A549 (cell line): ENCODE results near the gene CALHM1. TPM values are rescaled to one million over a fixed set of nuclear protein-coding genes. Genes with fewer than 3 reads are reported as not detected.

ENCODE experiments used
- ATAC-seq, 2 experiments: fragments of 200-7000 bp in 1 of 2; fragments of >200 bp in 1 of 2; cut with Nextera tagmentation in 1 of 2; cut with Tn5 transposase in 1 of 2; 3 replicates each; pipeline versions ENCODE4 v1.8.0 to v1.9.1; 2018 to 2020; ENCODE audit warnings: mild to moderate bottlenecking in 1 of 2, moderate library complexity in 1 of 2
- CTCF ChIA-PET: fragments of 300-600 bp; sonication (Branson Sonifier 250); formaldehyde crosslinking; extraction: SDS; loops from one replicate; lab custom pipeline; 2021; ENCODE audit warnings: antibody characterized with exemption, inconsistent platforms; lab: Yijun Ruan, JAX
- POLR2A ChIA-PET: fragments of 350-600 bp; formaldehyde crosslinking; extraction: SDS; loops from one replicate; lab custom pipeline; 2021; ENCODE audit warnings: antibody characterized with exemption, inconsistent platforms; lab: Yijun Ruan, JAX
- DNase-seq, 2 experiments: peaks; one replicate each; pipeline versions ENCODE4 v3.0.0 to v3.0.0-alpha.2; 2011 to 2016; ENCODE audit warnings: low read depth in 1 of 2, low spot score in 1 of 2
- FAIRE-seq: peaks from 2 replicates; lab custom pipeline; 2011; peaks lifted over from hg19 to GRCh38; lab: Jason Lieb, UNC
- H3K27ac ChIP-seq, 2 experiments: fragments of >200 bp; sonication (Bioruptor Twin); formaldehyde crosslinking; 3 replicates each; pipeline ENCODE4 v1.5.1; 2016 to 2017
- H3K4me1 ChIP-seq: fragments of >200 bp; sonication (Bioruptor Twin); formaldehyde crosslinking; 3 replicates; pipeline ENCODE4 v1.6.1; 2016
- H3K4me2 ChIP-seq: fragments of >200 bp; sonication (Bioruptor Twin); formaldehyde crosslinking; 3 replicates; pipeline ENCODE4 v1.6.1; 2016
- H3K4me3 ChIP-seq: fragments of >200 bp; sonication (Bioruptor Twin); formaldehyde crosslinking; 3 replicates; pipeline ENCODE4 v1.5.1; 2016
- H3K9me3 ChIP-seq: fragments of >200 bp; sonication (Bioruptor Twin); formaldehyde crosslinking; 3 replicates; pipeline ENCODE4 v1.6.1; 2016
- BHLHE40 ChIP-seq: IDR thresholded peaks from 2 replicates; pipeline ENCODE4 v1.6.1; 2012; ENCODE audit warnings: low read depth, low read length, inconsistent platforms
- CBX8 ChIP-seq: fragments of 200-600 bp; sonication (generic); IDR thresholded peaks from 2 replicates; pipeline ENCODE4 v1.6.1; 2016
- CEBPB ChIP-seq, 2 experiments: fragments of >200 bp in 1 of 2; sonication (Bioruptor Twin) in 1 of 2; formaldehyde crosslinking in 1 of 2; IDR thresholded peaks; 2 replicates each; pipeline ENCODE4 v1.6.1; 2012 to 2016
- EHF ChIP-seq: fragments of 250-450 bp; sonication (Bioruptor Pico); IDR thresholded peaks from 2 replicates; pipeline ENCODE4 v1.5.0; 2020; ENCODE audit warnings: mild to moderate bottlenecking
- EHMT2 ChIP-seq: fragments of 200-600 bp; sonication (generic); IDR thresholded peaks from 2 replicates; pipeline ENCODE4 v1.6.1; 2016; ENCODE audit warnings: antibody characterized with exemption, low read depth, mild to moderate bottlenecking, moderate library complexity
- FOSL2 ChIP-seq, 2 experiments: fragments of 450-650 bp in 1 of 2; fragments of >200 bp in 1 of 2; sonication (Bioruptor Twin) in 1 of 2; formaldehyde crosslinking; IDR thresholded peaks; 2 replicates each; pipeline versions ENCODE4 v1.5.0 to v1.6.1; 2016 to 2020; ENCODE audit warnings: mild to moderate bottlenecking in 1 of 2, moderate library complexity in 1 of 2
- HDAC2 ChIP-seq: fragments of 200-600 bp; sonication (generic); IDR thresholded peaks from 2 replicates; pipeline ENCODE4 v1.6.1; 2016
- HOXB13 ChIP-seq: fragments of 250-450 bp; sonication (Bioruptor Pico); IDR thresholded peaks from 2 replicates; pipeline ENCODE4 v1.5.0; 2020; ENCODE audit warnings: low read depth, mild to moderate bottlenecking, moderate library complexity
- JUN ChIP-seq, 2 experiments: fragments of >200 bp; sonication (Bioruptor Twin); formaldehyde crosslinking; IDR thresholded peaks; 2 replicates in 1 of 2; 3 replicates in 1 of 2; pipeline ENCODE4 v1.6.1; 2016 to 2017
- KDM1A ChIP-seq: fragments of 200-600 bp; sonication (generic); IDR thresholded peaks from 2 replicates; pipeline ENCODE4 v1.6.1; 2016; ENCODE audit warnings: low read depth, mild to moderate bottlenecking
- MYC ChIP-seq: IDR thresholded peaks from 2 replicates; pipeline ENCODE4 v1.6.1; 2012; ENCODE audit warnings: mild to moderate bottlenecking, inconsistent platforms, low read length, improper control_type of control experiment, borderline replicate concordance
- NFE2L2 ChIP-seq: fragments of 150-350 bp; conservative IDR thresholded peaks from 2 replicates; pipeline ENCODE4 v1.6.1; 2014; ENCODE audit warnings: low read length
- NR3C1 ChIP-seq: fragments of >200 bp; sonication (Bioruptor Twin); formaldehyde crosslinking; IDR thresholded peaks from 3 replicates; pipeline ENCODE4 v1.6.1; 2017
- POLR2A ChIP-seq: IDR thresholded peaks from 2 replicates; pipeline ENCODE4 v1.6.1; 2012; ENCODE audit warnings: mild to moderate bottlenecking, low read length
- POLR2AphosphoS2 ChIP-seq: conservative IDR thresholded peaks from 2 replicates; pipeline ENCODE4 v1.6.1; 2012; ENCODE audit warnings: low read length, improper control_type of control experiment, inconsistent platforms
- RCOR1 ChIP-seq: fragments of 150-350 bp; IDR thresholded peaks from 2 replicates; pipeline ENCODE4 v1.6.1; 2014; ENCODE audit warnings: antibody characterized with exemption, low read length, low read depth
- RNF2 ChIP-seq: fragments of 200-600 bp; sonication (generic); IDR thresholded peaks from 2 replicates; pipeline ENCODE4 v1.6.1; 2016; ENCODE audit warnings: low read depth, mild to moderate bottlenecking, antibody characterized with exemption, moderate library complexity, borderline replicate concordance
- SREBF2 ChIP-seq: fragments of 450-650 bp; IDR thresholded peaks from 2 replicates; pipeline ENCODE4 v1.6.1; 2014; ENCODE audit warnings: mild to moderate bottlenecking, moderate library complexity
- TP53 ChIP-seq: fragments of 250-450 bp; sonication (Bioruptor Pico); IDR thresholded peaks from 2 replicates; pipeline ENCODE4 v1.5.0; 2021; ENCODE audit warnings: mild to moderate bottlenecking, moderate library complexity
- ZC3H11A ChIP-seq: fragments of 450-650 bp; IDR thresholded peaks from 2 replicates; pipeline ENCODE4 v1.6.1; 2014; ENCODE audit warnings: antibody characterized with exemption, mild to moderate bottlenecking
- ZFP36 ChIP-seq: fragments of 450-650 bp; IDR thresholded peaks from 2 replicates; pipeline ENCODE4 v1.6.1; 2014; ENCODE audit warnings: borderline replicate concordance; ENCODE audit not compliant: partially characterized antibody
- ZSCAN20 ChIP-seq: fragments of 250-450 bp; sonication (Bioruptor Pico); IDR thresholded peaks from 2 replicates; pipeline ENCODE4 v1.8.0; 2022; ENCODE audit warnings: mild to moderate bottlenecking, moderate library complexity
- WGBS: methylation state at CpG from one replicate; pipeline ENCODE4 v1.1.6; 2017; ENCODE audit errors: missing lambda C conversion rate; 5-methylcytosine and 5-hydroxymethylcytosine counted together
- polyA plus RNA-seq, 4 experiments: library from polyadenylated mRNA; depleted of rRNA in 3 of 4; stranded (reverse); fragments of >200 nt; fragmentation: RNase III in 1 of 4; extraction: RNeasy Plus Mini Kit Qiagen cat#74134 plus additional on column Dnase treatment in 1 of 4; gene quantifications; 2 replicates in 3 of 4; 3 replicates in 1 of 4; pipeline ENCODE4 v1.2.3, GENCODE V29; 2011 to 2017
- TF ChIP-seq, protein P1 (sequence below): fragments of 250-450 bp; sonication (Bioruptor Pico); IDR thresholded peaks from 2 replicates; pipeline ENCODE4 v1.5.0; 2020; ENCODE audit warnings: low read depth, mild to moderate bottlenecking, moderate library complexity
- TF ChIP-seq, protein P2 (sequence below): IDR thresholded peaks from 2 replicates; pipeline ENCODE4 v1.6.1; 2012; ENCODE audit warnings: low read depth, borderline replicate concordance
- TF ChIP-seq, protein P3 (sequence below): fragments of >200 bp; sonication (Bioruptor Twin); formaldehyde crosslinking; IDR thresholded peaks from 3 replicates; pipeline ENCODE4 v1.5.1; 2016
- TF ChIP-seq, protein P4 (sequence below): fragments of >200 bp; sonication (Bioruptor Twin); formaldehyde crosslinking; IDR thresholded peaks from 2 replicates; pipeline ENCODE4 v1.6.1; 2016
- TF ChIP-seq, protein P5 (sequence below): fragments of >200 bp; sonication (Bioruptor Twin); formaldehyde crosslinking; IDR thresholded peaks from 3 replicates; pipeline ENCODE4 v1.6.1; 2016

The CALHM1 gene
- polyA plus RNA-seq, 2 of the 4 experiments (the other 2 are of a cell fraction): not detected

DNA sequence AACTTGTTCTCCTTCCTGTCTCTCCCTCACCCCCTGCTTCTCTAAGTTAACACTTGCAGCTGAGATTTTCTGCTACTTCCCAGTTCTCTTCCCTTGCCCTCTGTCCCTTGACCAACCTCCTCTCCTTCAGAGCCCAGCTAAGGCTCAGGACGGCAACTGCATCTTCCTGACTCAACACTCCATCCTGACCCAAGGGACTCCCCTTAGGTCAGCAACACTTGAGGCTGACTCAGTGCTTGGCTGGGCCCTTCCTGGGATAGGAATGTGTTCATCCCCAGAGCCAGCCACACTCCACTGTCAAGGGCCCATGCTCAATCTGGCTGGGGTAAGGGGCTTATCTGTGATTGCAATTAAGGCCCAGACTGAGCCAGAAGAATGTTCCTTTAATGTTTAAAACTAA is 10.0 kb downstream of the CALHM1 start (continued):
- TF ChIP-seq, protein P1, sequence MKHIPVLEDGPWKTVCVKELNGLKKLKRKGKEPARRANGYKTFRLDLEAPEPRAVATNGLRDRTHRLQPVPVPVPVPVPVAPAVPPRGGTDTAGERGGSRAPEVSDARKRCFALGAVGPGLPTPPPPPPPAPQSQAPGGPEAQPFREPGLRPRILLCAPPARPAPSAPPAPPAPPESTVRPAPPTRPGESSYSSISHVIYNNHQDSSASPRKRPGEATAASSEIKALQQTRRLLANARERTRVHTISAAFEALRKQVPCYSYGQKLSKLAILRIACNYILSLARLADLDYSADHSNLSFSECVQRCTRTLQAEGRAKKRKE (CRISPR knock-in tag): no peak
- TF ChIP-seq BHLHE40 (no peak), HOXB13 (no peak), RCOR1 (no peak), POLR2A (no peak)

DNA sequence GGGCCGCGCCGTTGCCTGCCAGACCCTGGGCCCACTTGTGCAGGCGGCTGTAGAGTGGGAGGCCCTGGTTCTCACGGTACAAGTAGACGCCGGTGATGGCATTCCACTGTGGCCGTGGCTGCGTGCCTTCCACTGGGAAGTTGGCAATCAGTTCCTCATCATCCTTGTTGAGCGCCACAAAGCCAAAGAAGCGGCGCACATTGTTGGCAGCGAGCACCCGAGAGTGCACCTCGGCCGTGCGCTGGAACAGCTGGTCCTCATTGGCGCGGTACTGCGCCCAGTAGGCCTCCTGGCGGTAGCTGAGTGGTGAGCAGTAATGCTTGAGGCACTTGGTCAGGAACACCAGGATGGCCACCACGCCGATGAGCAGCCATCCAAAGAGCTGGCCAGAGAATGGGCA is 11.5 kb downstream of the CALHM1 start:
- Histone ChIP-seq H3K4me1 (peaks cover 18% of the 10 kb centered on the region; the same call in 2 of the 3 replicates), H3K27ac (no peak overlapping the region), H3K4me3 (no peak overlapping the region), H3K9me3 (no peaks in the 10 kb centered on the region), H3K4me2 (no peak overlapping the region)
- POLR2A ChIA-PET: no interaction called here
- CTCF ChIA-PET: interaction anchor here (0.8 kb wide), 1 partner anchor 152 kb away, joined by 4 read pairs; no protein-coding TSS in a partner anchor
- TF ChIP-seq EHF (no peak), ZFP36 (no peak), KDM1A (no peak), MYC (no peak), CEBPB (IDR thresholded peaks at IDR 0.05) (no peak), ZC3H11A (no peak), FOSL2 (IDR thresholded peaks at IDR 0.05) (no peak), FOSL2 (CRISPR knock-in tag; IDR thresholded peaks at IDR 0.05) (no peak), HDAC2 (no peak), RNF2 (no peak), JUN (IDR thresholded peaks at IDR 0.05) (no peak), CBX8 (no peak), POLR2AphosphoS2 (no peak), POLR2A (no peak), RCOR1 (no peak)
- TF ChIP-seq, protein P2, sequence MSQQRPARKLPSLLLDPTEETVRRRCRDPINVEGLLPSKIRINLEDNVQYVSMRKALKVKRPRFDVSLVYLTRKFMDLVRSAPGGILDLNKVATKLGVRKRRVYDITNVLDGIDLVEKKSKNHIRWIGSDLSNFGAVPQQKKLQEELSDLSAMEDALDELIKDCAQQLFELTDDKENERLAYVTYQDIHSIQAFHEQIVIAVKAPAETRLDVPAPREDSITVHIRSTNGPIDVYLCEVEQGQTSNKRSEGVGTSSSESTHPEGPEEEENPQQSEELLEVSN: no peak
- TF ChIP-seq, protein P3, sequence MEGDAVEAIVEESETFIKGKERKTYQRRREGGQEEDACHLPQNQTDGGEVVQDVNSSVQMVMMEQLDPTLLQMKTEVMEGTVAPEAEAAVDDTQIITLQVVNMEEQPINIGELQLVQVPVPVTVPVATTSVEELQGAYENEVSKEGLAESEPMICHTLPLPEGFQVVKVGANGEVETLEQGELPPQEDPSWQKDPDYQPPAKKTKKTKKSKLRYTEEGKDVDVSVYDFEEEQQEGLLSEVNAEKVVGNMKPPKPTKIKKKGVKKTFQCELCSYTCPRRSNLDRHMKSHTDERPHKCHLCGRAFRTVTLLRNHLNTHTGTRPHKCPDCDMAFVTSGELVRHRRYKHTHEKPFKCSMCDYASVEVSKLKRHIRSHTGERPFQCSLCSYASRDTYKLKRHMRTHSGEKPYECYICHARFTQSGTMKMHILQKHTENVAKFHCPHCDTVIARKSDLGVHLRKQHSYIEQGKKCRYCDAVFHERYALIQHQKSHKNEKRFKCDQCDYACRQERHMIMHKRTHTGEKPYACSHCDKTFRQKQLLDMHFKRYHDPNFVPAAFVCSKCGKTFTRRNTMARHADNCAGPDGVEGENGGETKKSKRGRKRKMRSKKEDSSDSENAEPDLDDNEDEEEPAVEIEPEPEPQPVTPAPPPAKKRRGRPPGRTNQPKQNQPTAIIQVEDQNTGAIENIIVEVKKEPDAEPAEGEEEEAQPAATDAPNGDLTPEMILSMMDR: no peak
- DNase-seq (no peak), FAIRE-seq (no peak), ATAC-seq (no peak)
- 94% methylated on average over 22 of the region's 23 CpGs for WGBS

DNA sequence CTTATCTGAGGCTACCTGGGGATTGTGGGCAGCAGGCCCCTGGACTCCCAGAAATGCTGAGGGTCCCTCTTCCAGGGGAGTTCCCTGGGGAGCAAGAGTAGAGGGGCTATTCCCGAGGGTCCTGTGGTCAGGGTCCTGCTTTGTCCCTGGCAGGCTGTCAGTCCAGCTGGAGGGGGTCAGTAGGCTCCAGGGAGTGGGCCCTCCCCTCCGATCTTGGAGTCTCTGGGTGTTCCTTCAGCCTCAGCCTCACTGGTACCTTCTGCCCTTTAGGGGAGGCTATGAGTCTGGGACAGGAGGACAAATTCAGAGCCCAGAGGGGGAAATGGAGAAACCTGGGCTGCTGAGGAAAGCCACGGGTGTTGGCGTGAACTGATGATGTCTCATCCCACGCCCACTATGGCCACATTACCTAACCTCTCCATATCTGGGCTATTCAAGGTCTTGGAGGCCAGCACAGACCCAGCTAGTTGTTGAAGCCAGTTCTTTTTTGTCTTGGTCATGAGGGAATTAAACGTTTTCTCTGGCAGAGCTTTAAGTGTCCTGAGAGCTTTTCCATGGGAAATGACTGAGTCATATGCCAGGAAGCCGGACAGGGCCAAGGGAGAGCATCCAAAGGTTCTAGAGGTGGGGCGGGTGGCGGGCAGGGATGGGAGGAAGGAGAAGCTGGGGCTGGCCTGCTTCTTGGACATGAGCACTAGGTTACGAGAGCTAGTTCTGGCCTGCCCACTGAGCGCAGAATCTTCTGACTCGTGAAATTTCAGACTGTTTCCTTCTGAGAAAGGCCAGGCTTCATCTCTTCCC is 12.7 kb downstream of the CALHM1 start:
- CTCF ChIA-PET: interaction anchor here (1.2 kb wide), 1 partner anchor 20 kb away, joined by 3 read pairs; no protein-coding TSS in a partner anchor
- POLR2A ChIA-PET: interaction anchor here (0.6 kb wide), 1 partner anchor 120 kb away, joined by 3 read pairs; no protein-coding TSS in a partner anchor
- DNase-seq: no peak
- WGBS: 85% methylated on average over 11 of the region's 12 CpGs
- no peaks in the 10 kb centered on the region for H3K9me3 ChIP-seq
- peaks cover 8% of the 10 kb centered on the region; the same call in 2 of the 3 replicates for H3K4me1 ChIP-seq
- H3K4me3 ChIP-seq: no peak overlapping the region
- TF ChIP-seq EHMT2 (no peak), TP53 (CRISPR knock-in tag) (no peak), ZSCAN20 (no peak), ZC3H11A (no peak), NFE2L2 (no peak), NR3C1 (no peak), SREBF2 (no peak)
- TF ChIP-seq, protein P2: no peak
- TF ChIP-seq, protein P4, sequence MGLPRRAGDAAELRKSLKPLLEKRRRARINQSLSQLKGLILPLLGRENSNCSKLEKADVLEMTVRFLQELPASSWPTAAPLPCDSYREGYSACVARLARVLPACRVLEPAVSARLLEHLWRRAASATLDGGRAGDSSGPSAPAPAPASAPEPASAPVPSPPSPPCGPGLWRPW: no peak
- TF ChIP-seq, protein P5, sequence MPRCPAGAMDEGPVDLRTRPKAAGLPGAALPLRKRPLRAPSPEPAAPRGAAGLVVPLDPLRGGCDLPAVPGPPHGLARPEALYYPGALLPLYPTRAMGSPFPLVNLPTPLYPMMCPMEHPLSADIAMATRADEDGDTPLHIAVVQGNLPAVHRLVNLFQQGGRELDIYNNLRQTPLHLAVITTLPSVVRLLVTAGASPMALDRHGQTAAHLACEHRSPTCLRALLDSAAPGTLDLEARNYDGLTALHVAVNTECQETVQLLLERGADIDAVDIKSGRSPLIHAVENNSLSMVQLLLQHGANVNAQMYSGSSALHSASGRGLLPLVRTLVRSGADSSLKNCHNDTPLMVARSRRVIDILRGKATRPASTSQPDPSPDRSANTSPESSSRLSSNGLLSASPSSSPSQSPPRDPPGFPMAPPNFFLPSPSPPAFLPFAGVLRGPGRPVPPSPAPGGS: no peak
- TF ChIP-seq, all 56 proteins: peak for 0
- no peak overlapping the region for H3K4me2 ChIP-seq
- no peak for FAIRE-seq
- ATAC-seq: no peak
- no peak overlapping the region for H3K27ac ChIP-seq
